HG03342 (cell line): ENCODE measurements around the gene FOXK1.
"Not testable (repeated sequence)": the region's sequence is repeated elsewhere in the genome, so short reads cannot be mapped to it uniquely, and the experiment has no call there.

Source experiments
- ATAC-seq: cut with Tn5 transposase; IDR thresholded peaks from one replicate; pipeline ENCODE4 v1.9.1; 2021; ENCODE audit warnings: mild to moderate bottlenecking, moderate library complexity; ENCODE audit not compliant: unreplicated experiment

FOXK1 gene

GRCh38 chr7:4665661-4666060 lies 16.4 kb upstream of the FOXK1 start:
- no peak for ATAC-seq

- ATAC-seq = no peak
Measured at GRCh38 chr7:4667776-4668509, 14.2 kb upstream of the FOXK1 start.

GRCh38 chr7:4668510-4668847 lies 13.6 kb upstream of the FOXK1 start:
- no peak for ATAC-seq

- ATAC-seq = no peak
Measured at GRCh38 chr7:4670791-4671190, 11.3 kb upstream of the FOXK1 start.

GRCh38 chr7:4675771-4676367 lies 6.2 kb upstream of the FOXK1 start:
- no peak for ATAC-seq

- not testable (repeated sequence) for ATAC-seq
Measured at GRCh38 chr7:4677518-4677917, 4.6 kb upstream of the FOXK1 start.

GRCh38 chr7:4681218-4681851 lies 760 bp upstream of the FOXK1 start:
- no peak for ATAC-seq

- peak; percentile 31 for ATAC-seq
Measured at GRCh38 chr7:4682621-4683042, 537 bp downstream of the FOXK1 start.

GRCh38 chr7:4683043-4683883 lies 1.2 kb downstream of the FOXK1 start:
- no peak for ATAC-seq

- peak; percentile 30 for ATAC-seq
Measured at GRCh38 chr7:4683884-4684565, 1.9 kb downstream of the FOXK1 start.

GRCh38 chr7:4684846-4685245 lies 2.8 kb downstream of the FOXK1 start:
- no peak for ATAC-seq

- ATAC-seq = not testable (repeated sequence)
Measured at GRCh38 chr7:4685676-4686075, 3.6 kb downstream of the FOXK1 start.

GRCh38 chr7:4687956-4688355 lies 5.9 kb downstream of the FOXK1 start:
- no peak for ATAC-seq

- ATAC-seq = no peak
Measured at GRCh38 chr7:4689151-4689550, 7.1 kb downstream of the FOXK1 start.

GRCh38 chr7:4689668-4690067 lies 7.6 kb downstream of the FOXK1 start:
- peak; percentile 54 for ATAC-seq

- no peak for ATAC-seq
Measured at GRCh38 chr7:4690953-4691856, 9.1 kb downstream of the FOXK1 start.

- no peak for ATAC-seq
Measured at GRCh38 chr7:4692055-4692454, 10.0 kb downstream of the FOXK1 start.

GRCh38 chr7:4692622-4693021 lies 10.5 kb downstream of the FOXK1 start:
- ATAC-seq = not testable (repeated sequence)

- ATAC-seq = no peak
Measured at GRCh38 chr7:4693152-4693551, 11.1 kb downstream of the FOXK1 start.

GRCh38 chr7:4693749-4694148 lies 11.7 kb downstream of the FOXK1 start:
- ATAC-seq = no peak
